Ovary (tissue), 9 donors: Measurements from ENCODE around the gene DIS3L2. TPM values are rescaled to one million over a fixed set of nuclear protein-coding genes. Genes with fewer than 3 reads are reported as not detected.

Source experiments
- DNase-seq, 5 donors: peaks; one replicate each; pipeline ENCODE4 v3.0.0-alpha.2; 2019 to 2020
- H3K27ac ChIP-seq, 2 donors: fragments of 200-600 bp; one replicate each; pipeline versions ENCODE4 v1.5.1 to v1.8.0; 2019 to 2022
- H3K27me3 ChIP-seq: fragments of 200-600 bp; one replicate; pipeline ENCODE4 v1.8.0; 2022
- H3K36me3 ChIP-seq: fragments of 200-600 bp; sonication (generic); one replicate; pipeline ENCODE4 v1.5.1; 2019
- H3K4me1 ChIP-seq: one replicate; pipeline ENCODE4 v1.8.1; 2013; ENCODE audit warnings: mild to moderate bottlenecking, moderate library complexity; ENCODE audit not compliant: insufficient read depth
- H3K4me3 ChIP-seq: fragments of 200-600 bp; sonication (generic); one replicate; pipeline ENCODE4 v1.5.1; 2017
- H3K9me3 ChIP-seq, 2 donors: fragments of 200-600 bp in 1 of 2; sonication (generic) in 1 of 2; one replicate each; pipeline versions ENCODE4 v1.5.1 to v1.8.1; 2013 to 2019; ENCODE audit warnings: mild to moderate bottlenecking in 1 of 2, moderate library complexity in 1 of 2
- EP300 ChIP-seq: sonication (generic); formaldehyde crosslinking; IDR thresholded peaks from one replicate; pipeline ENCODE4 v1.6.1; 2017; ENCODE audit warnings: antibody characterized with exemption
- POLR2A ChIP-seq: fragments of 450-650 bp; IDR thresholded peaks from one replicate; pipeline ENCODE4 v1.6.1; 2017; ENCODE audit warnings: antibody characterized with exemption, mild to moderate bottlenecking, moderate library complexity
- WGBS, 3 donors: extraction: QIAGEN DNeasy Blood & Tissue Kit in 1 of 3; methylation state at CpG; one replicate each; pipeline versions ENCODE4 v1.1.5 to v1.1.7; 2013 to 2017; 5-methylcytosine and 5-hydroxymethylcytosine counted together
- intact Hi-C, 4 donors: fragments of 100-400 bp; cut with DNase I; formaldehyde crosslinking; loops; one replicate each; pipeline versions ENCODE4 v1.11.0 to v1.15.1; 2022 to 2023
- polyA plus RNA-seq, 2 donors: library from polyadenylated mRNA; stranded (reverse); fragments of 200-250 nt in 1 of 2; fragments of 350-450 nt in 1 of 2; fragmentation: Illumina TruSeq in 1 of 2; extraction: RNeasy Lipid Tissue Mini Kit (QIAGEN cat#74804) in 1 of 2; gene quantifications; one replicate each; pipeline ENCODE4 v1.2.3, GENCODE V29; 2013 to 2014
- total RNA-seq, 7 donors: library from RNA; depleted of rRNA in 2 of 7; stranded (reverse); fragments of >200 nt in 2 of 7; fragmentation: NEBNext Ultra II Directional in 3 of 7; extraction: Animal tissue kit (Norgen Biotek cat#: 25700) in 3 of 7; gene quantifications; one replicate each; pipeline versions ENCODE4 v1.1.0 to v1.2.4, GENCODE V29; 2016 to 2023
- TF ChIP-seq, protein P1 (sequence below), 3 donors: fragments of 450-650 bp in 2 of 3; fragments of 200-600 bp in 1 of 3; IDR thresholded peaks; one replicate each; pipeline versions ENCODE4 v1.5.1 to v1.8.0; 2016 to 2022; ENCODE audit warnings: antibody characterized with exemption in 3 of 3, mild to moderate bottlenecking in 1 of 3
- donor health status: DM: no; HTN: no; CAD: no; lungs with moderate emphysema.
- donor health status: DM: no; HTN: no; CAD: no.
- donor health status: Bipolar disorder and iron deficiency.
- donor health status: DM: yes; HTN: yes; CAD: no.
- donor health status: DM: no; HTN: no; CAD: no.
- donor health status: DM: yes; HTN: yes; CAD: no.

The DIS3L2 gene
- total and polyA plus RNA-seq, 9 donors, result 18.2 to 52.0 (median 32.8) TPM

DNA sequence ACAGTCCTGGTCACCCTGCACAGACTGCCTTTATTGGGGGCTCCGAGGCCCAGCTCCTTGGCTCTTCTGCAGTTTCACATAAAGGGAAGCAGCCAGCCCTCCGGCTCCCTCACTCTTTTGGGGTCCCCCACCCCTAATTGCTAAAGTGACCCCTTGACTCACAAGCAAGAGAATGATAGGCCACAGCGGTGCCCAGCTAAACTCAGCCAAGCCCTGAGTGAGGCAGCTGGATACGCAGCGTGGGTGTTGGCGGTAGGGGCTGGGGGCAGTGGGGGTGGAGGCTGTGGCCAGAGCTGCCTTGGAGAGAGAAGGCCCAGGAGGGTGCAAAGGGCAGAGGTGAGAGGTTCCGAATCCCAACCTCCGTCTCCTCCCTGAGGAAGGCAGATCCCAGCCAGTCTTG, 391.6 kb downstream of the DIS3L2 start:
- WGBS, 3 donors, result 79 to 90% (median 86%) methylated on average over 8 of the region's 8 CpGs
- intact Hi-C loops, result no loop called here
- Histone ChIP-seq H3K4me3 (no peak overlapping the region), H3K4me1 (peaks cover 3% of the 10 kb centered on the region), H3K36me3 (no peaks in the 10 kb centered on the region), H3K27ac (no peak overlapping the region), H3K27me3 (no peaks in the 10 kb centered on the region), H3K9me3 (no peaks in the 10 kb centered on the region)
- DNase-seq, result peak in 1 of 5 donors; percentile 18
- no peak for TF ChIP-seq EP300
- no peak for TF ChIP-seq POLR2A
- TF ChIP-seq, protein P1, sequence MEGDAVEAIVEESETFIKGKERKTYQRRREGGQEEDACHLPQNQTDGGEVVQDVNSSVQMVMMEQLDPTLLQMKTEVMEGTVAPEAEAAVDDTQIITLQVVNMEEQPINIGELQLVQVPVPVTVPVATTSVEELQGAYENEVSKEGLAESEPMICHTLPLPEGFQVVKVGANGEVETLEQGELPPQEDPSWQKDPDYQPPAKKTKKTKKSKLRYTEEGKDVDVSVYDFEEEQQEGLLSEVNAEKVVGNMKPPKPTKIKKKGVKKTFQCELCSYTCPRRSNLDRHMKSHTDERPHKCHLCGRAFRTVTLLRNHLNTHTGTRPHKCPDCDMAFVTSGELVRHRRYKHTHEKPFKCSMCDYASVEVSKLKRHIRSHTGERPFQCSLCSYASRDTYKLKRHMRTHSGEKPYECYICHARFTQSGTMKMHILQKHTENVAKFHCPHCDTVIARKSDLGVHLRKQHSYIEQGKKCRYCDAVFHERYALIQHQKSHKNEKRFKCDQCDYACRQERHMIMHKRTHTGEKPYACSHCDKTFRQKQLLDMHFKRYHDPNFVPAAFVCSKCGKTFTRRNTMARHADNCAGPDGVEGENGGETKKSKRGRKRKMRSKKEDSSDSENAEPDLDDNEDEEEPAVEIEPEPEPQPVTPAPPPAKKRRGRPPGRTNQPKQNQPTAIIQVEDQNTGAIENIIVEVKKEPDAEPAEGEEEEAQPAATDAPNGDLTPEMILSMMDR (IDR thresholded peaks at IDR 0.05), result no peak

DNA sequence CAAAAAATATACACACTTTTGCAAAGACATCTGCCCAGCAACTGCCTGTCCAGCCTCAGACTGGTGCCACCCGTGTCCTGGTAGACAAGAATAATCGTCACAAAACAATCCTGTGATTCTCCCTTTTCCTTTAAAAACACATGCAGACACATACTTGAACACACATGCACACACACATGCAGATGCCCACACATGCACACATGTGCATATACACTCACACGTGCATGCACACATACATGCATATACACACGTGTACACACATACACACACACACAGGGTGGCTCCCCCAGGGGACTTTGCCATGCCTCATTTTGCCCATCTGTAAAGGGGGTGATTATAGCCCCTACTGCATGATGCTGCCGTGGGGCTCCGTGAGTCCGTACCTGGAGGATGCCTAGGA, 392.1 kb downstream of the DIS3L2 start:
- DNase-seq, result peak in 1 of 5 donors; percentile 6
- 81 to 89% (median 87%) methylated on average over 7 of the region's 7 CpGs for WGBS, 3 donors
- H3K4me1 ChIP-seq, result peaks cover 3% of the 10 kb centered on the region
- H3K9me3 ChIP-seq, result no peaks in the 10 kb centered on the region
- no peak overlapping the region for H3K27ac ChIP-seq
- no peak for TF ChIP-seq EP300
- TF ChIP-seq, protein P1 (IDR thresholded peaks at IDR 0.05), result no peak
- no peaks in the 10 kb centered on the region for H3K36me3 ChIP-seq
- H3K4me3 ChIP-seq, result no peak overlapping the region
- intact Hi-C loops, result no loop called here
- H3K27me3 ChIP-seq, result no peaks in the 10 kb centered on the region

DNA sequence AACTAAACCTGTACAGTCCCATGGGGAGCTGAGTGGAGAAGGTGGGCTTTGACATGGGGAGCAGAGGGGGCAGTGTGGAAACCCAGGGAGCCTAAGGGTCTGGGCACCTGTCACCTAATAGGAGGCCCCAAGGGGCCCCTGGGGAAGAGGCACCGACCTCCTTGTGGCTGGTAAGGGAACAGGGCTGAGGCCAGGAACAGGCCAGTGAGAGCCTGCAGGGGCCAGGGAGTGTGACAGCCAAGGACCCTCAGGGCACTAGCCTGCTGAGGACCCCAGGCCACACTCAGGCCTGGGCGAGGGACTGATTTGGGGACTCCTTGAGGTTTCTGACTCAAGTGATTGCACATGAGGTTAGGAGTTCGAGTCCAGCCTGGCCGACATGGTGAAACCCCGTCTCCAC, 392.6 kb downstream of the DIS3L2 start:
- TF ChIP-seq POLR2A (no peak), EP300 (no peak)
- TF ChIP-seq, protein P1 (IDR thresholded peaks at IDR 0.05), result no peak
- Histone ChIP-seq H3K9me3 (no peaks in the 10 kb centered on the region), H3K36me3 (no peaks in the 10 kb centered on the region), H3K27me3 (no peaks in the 10 kb centered on the region), H3K4me1 (peaks cover 3% of the 10 kb centered on the region), H3K4me3 (no peak overlapping the region), H3K27ac (no peak overlapping the region)
- peak in 1 of 5 donors; percentile 12 for DNase-seq
- WGBS, 3 donors, result 87 to 92% (median 90%) methylated on average over 5 of the region's 5 CpGs
- intact Hi-C loops, result no loop called here

DNA sequence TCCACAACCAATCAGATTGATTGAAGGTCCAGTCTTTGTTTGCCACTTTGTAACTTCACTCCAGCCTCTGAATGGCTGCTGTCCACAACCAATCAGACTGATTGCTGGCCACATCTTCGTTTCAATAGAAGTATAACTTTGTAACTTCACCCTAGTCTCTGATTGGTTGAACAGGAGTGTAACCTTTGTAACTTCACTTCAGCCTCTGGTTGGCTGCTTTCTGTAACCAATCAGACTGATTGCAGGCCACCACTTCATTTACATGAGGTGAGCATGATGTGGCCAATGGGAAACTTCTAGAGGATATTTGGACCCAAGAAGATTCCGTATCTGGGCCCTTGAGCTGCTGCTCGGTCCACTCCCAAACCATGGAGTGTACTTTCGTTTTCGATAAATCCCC, 400.1 kb downstream of the DIS3L2 start:
- Histone ChIP-seq H3K9me3 (no peaks in the 10 kb centered on the region), H3K4me1 (no peaks in the 10 kb centered on the region), H3K36me3 (no peaks in the 10 kb centered on the region), H3K27me3 (no peaks in the 10 kb centered on the region), H3K27ac (no peak overlapping the region), H3K4me3 (no peak overlapping the region)
- no peak for DNase-seq
- intact Hi-C loops, result no loop called here
- TF ChIP-seq, protein P1 (IDR thresholded peaks at IDR 0.05), result no peak
- TF ChIP-seq EP300, result no peak
- TF ChIP-seq POLR2A, result no peak
- 90 to 93% (median 90%) methylated on average over 5 of the region's 5 CpGs for WGBS, 3 donors
